ENCODE data around the gene SLC6A8.
"Not testable (repeated sequence)": the region's sequence is repeated elsewhere in the genome, so short reads cannot be mapped to it uniquely, and the experiment has no call there.

SLC6A8 gene

DNA sequence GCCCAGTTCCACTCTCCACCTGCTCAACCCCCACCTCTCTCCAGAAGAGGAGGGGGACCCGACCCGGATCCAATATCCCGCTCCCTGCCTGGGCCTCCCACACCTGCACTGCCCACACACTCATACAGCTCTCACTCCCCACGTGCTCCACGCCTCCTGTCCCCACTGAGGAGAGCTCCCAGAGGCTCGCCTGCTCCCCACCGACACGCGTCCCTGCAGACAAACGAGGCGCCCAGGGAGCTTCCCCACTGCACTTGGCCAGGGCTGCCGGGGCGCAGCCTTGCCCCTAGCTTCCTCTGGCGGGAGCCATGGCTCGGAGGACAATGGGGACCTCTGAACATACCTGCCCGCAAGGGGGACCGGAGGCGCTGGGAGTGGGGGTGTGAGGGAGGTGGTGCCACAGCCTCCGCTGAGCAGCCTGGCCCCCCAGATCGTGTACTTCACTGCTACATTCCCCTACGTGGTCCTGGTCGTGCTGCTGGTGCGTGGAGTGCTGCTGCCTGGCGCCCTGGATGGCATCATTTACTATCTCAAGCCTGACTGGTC, 5.0 kb downstream of the SLC6A8 start:
- DNase-seq (ENCODE audit: low spot score) (no peak), FAIRE-seq (no peak)

DNA sequence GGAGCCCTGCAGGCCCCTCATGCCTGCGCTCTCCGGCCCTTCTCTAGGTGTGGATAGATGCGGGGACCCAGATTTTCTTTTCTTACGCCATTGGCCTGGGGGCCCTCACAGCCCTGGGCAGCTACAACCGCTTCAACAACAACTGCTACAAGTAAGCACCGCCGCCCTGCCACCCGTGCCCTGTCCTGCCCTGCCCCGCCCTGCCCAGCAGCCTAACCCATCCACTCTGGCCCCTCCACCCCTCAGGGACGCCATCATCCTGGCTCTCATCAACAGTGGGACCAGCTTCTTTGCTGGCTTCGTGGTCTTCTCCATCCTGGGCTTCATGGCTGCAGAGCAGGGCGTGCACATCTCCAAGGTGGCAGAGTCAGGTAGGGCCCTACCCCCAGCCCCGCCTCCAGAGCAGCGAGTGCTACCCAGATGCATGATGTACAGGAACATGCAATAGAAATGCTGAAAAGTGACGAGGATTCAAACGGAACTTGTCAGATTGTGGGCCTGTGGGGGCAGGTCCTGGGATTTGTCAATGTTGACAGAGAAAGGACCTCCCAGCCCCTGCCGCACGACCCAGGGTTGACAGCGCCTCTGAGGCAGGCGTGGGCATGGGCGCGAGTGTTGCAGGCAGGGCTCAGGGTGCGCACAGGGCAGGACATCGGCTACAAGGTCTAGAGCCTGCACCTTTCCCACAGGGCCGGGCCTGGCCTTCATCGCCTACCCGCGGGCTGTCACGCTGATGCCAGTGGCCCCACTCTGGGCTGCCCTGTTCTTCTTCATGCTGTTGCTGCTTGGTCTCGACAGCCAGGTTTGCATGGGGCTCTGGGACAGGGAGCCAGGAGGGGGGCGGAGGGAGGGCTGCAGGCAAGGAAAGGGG, 5.7 kb downstream of the SLC6A8 start:
- no peak for FAIRE-seq
- DNase-seq (ENCODE audit: low spot score): no peak

DNA sequence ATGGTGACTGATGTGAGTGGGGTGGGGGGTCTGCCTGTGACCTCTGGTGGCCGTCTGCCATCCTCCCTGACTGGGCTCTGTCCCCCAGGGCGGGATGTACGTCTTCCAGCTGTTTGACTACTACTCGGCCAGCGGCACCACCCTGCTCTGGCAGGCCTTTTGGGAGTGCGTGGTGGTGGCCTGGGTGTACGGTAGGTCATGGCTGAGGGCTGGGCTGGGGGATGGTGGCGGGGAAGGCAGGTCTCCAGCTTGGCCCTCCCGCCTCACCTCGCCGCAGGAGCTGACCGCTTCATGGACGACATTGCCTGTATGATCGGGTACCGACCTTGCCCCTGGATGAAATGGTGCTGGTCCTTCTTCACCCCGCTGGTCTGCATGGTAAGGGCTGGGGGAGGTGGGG, 6.5 kb downstream of the SLC6A8 start:
- FAIRE-seq; DNase-seq (ENCODE audit: low spot score): not testable (repeated sequence)

DNA sequence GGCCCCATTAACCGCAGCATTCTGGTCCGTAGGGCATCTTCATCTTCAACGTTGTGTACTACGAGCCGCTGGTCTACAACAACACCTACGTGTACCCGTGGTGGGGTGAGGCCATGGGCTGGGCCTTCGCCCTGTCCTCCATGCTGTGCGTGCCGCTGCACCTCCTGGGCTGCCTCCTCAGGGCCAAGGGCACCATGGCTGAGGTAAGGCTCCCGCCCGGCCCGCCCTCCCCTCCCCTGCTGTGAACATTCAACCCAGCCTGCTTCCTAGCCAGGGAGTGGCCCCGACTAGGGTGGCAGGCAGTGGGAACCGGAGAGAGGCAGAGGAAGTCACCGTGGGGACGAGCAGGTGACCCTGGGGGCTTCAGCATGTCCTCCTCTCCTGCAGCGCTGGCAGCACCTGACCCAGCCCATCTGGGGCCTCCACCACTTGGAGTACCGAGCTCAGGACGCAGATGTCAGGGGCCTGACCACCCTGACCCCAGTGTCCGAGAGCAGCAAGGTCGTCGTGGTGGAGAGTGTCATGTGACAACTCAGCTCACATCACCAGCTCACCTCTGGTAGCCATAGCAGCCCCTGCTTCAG, 7.1 kb downstream of the SLC6A8 start:
- DNase-seq (ENCODE audit: low spot score) (no peak), FAIRE-seq (no peak)

DNA sequence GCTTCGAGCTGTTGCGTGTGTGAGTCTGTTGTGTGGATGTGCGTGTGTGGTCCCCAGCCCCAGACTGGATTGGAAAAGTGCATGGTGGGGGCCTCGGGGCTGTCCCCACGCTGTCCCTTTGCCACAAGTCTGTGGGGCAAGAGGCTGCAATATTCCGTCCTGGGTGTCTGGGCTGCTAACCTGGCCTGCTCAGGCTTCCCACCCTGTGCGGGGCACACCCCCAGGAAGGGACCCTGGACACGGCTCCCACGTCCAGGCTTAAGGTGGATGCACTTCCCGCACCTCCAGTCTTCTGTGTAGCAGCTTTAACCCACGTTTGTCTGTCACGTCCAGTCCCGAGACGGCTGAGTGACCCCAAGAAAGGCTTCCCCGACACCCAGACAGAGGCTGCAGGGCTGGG, 8.4 kb downstream of the SLC6A8 start:
- FAIRE-seq (no peak), DNase-seq (ENCODE audit: low spot score) (no peak)

DNA sequence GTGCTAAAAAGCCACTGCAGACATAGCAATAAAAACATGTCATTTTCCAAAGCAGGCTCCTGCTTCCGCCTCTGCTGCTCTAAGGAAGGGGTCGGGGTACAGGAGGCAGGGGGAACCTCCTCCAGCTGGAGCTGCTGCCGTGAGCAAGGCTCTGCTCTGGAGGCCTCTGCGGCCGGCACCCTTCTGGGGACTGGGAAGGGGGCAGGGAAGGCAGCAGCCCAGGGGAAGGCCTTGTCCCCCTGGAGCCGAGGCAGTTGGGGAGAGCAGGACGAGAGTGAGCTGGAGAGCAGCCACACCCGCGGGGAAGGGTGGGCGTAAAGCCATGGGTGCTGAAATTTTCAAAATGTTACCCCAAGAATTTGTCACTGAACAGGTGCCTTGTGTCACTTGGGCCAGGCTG, 8.8 kb downstream of the SLC6A8 start:
- DNase-seq (ENCODE audit: low spot score); FAIRE-seq: not testable (repeated sequence)

DNA sequence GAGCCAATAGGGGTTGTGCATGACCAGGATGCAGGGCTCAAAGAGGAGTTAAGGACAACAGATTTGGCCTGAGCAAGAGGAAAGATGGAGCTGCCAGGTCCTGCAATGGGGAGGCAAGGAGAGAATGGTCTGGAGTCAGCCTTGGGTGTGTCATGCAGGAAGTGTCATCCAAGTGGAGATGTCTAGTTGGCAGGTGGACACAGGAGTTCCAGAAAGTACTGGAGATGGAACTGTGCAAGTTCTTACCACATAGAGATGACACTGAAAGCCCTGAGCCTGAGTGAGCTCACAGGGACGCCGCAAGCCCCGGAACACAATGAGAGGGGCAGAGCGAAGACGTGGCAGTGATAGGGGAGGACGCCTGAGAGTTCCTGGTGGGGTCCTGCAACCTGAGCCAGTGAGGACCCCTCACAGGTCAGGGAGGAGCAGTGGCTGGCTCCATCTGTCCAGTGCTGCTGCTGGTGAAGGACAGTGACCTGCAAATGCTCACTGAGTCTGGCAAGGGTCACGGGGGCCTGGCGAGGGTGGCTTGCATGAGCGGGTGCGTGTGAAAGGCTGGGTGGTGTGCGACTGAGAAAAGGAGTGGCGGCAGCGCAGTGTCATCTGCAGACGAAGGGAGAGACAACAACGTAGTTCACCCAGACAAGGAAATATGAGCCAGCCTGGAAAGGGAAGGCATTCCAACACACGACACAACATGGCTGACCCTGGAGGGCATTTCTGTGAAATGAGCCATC, 9.4 kb downstream of the SLC6A8 start:
- DNase-seq (ENCODE audit: low spot score); FAIRE-seq: not testable (repeated sequence)

DNA sequence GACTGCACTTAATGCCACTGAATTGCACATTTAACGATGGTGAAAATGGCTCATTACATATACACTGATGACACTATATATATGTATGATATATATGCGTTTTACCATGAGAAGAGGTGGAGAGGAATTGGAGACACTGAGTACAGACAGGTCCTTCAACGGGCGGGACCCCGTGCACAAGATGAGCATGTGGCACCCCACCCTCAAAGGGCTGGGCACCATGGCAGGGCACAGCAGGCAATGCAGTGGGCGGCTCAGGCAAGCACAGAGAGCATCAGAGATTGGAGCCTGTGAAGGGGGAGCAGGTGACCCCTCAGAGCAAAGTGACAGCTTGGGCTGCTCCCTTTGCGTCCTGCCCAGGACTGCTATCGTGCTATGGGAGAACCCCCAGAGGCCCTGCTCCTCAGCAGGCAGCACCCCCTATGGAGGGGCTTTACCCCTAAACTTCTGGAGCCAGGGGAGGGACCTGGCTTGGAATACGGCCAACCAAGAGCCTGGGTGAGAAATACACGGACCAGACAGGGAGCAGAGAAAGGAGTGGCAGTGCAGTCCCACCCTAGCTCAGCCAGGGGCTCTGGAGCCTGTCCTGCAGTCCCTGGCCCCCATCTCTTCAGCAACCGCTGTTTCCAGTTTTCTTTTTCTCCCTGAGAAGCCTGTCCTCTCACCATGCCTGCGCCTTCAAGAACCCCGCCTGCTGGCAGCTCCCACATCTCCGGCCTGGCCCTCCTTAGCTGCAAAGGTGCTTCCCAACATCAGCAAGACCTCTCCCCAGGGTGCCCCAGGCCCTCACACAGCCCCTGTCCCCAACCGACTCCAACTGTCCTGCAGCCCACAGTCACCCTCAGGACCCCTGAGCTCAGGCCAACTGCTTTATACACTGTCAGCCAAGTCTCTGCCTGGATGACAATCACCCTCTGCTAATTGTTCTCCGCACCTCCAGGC, 10.5 kb downstream of the SLC6A8 start:
- DNase-seq (ENCODE audit: low spot score) (no peak), FAIRE-seq (no peak)

DNA sequence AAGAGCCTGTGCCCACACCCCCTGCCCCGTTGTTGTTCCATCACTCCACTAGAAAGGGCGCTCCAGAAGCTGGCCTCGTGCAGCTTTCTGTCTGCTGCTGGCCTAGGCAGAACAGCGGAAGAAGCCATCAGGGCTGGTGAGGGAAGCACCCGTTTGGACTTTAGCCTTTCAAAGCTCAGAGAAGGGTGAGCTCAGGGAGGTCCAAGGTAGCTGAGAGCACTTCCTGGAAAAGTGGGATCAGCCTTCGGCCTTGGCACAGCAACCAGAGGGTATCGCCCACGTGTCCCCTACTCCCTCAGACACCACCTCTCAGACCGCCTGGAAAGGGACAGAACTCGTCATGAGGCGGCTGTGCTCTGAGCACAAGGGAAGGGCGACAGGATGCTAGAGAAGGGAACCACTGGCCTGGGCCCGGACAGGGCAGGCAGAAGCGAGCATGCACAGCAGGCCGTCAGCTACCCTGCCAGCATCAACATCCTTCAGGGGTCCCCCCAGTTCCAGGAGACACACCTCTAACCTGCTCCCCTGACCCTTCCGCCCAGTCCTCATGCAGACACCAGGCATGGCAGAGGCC, 11.6 kb downstream of the SLC6A8 start:
- not testable (repeated sequence) for FAIRE-seq

DNA sequence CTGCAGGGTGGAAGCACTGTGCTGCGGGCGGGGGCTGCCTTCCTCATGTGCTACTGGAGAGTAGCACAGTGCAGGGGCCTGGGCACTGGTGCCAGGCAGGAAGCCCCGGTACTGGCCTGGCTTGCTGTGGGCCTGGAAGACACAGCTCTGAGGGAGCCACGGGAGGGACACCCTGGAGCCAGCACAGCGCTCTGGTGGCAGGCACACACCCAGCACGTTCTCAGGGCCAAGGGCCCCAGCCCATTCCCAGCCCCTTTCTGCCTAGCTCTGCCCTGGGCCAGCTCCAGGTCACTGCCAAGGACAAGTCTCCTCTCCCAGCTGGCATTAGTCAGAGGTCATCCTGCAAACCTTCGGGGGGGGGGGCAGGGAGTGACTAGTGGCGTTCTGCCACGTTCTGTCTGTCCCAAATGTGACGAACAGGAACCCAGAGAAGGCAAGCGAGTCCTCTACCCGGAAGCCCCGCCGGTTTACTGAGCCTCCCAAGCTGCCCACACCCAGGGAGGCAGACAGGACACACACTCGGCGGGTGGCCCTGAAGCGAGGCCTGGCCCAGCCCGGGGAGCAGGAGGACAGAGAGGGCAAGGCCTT, 12.2 kb downstream of the SLC6A8 start:
- FAIRE-seq: not testable (repeated sequence)

More for the DNA sequence above, 11.6 kb downstream of the SLC6A8 start:
- DNase-seq (ENCODE audit: low spot score): not testable (repeated sequence)

DNA sequence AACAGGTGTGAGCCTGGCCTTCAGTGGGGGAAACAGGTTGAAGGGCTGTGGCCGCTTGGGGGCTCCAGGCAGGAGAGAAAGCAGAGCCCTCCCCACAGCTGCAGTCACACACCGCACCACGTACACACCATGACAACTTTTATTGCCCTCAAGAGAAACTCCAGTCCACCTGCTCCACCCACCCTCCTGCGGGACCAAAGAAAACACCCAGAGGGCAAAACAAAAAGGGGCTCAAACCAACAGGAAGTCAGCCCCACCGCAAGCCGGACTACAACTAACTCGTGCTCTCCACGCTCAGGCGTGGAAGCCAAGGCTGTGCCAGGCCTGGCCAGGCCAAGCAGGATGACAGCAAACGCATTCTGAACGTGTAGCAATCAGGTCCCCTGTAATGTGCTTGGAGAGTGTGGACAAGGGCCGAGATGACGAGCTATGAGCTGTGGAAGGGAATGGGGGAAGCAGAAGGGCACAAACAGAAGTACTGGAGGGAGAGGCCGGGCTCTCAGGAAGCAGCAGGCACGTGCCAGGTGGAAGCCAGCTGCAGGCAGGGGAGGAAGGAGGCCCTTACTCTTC, 12.7 kb downstream of the SLC6A8 start:
- FAIRE-seq (no peak), DNase-seq (ENCODE audit: low spot score) (no peak)

More for the DNA sequence above, 12.2 kb downstream of the SLC6A8 start:
- DNase-seq (ENCODE audit: low spot score): not testable (repeated sequence)

DNA sequence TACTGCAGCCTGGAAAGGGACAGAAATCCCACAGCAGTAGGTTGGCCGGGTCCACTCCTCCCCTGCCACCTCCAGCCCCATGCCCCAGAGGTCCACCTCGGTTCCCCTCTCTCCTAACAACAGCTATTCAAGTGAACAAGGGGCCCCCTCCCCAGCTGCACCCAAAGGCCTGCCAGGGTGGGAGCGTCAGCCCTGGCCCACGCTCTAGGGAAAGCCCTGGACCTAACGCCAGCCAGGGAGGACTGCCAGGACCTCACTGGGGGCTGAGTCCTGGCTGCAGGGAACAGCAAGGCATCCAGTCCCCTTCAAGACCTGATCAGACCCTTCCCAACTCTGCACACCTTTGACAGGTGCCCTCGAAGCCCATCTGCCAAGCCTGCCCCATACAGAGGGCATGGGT, 13.2 kb downstream of the SLC6A8 start:
- DNase-seq (ENCODE audit: low spot score) (no peak), FAIRE-seq (no peak)

DNA sequence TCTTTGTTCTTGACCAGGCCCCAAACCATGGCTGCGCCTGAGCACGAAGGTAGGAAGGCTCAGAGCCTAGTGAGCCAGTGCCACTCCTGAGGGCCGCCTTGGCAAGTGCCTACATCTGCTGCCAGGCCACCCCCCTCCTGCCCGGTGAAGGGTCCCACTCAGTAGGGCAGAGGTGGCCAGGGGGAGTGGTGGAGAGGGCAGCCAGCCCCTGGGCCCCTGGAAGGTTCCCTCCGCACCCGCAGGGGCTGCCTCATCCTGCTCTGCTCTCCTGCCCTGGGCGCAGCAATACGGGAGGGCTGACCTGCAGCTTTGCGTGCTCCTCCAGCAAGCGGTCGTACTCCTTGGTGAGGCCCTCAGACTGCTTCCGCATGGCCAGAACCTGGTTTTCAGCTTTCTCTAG, 14.0 kb downstream of the SLC6A8 start:
- FAIRE-seq (no peak), DNase-seq (ENCODE audit: low spot score) (no peak)

DNA sequence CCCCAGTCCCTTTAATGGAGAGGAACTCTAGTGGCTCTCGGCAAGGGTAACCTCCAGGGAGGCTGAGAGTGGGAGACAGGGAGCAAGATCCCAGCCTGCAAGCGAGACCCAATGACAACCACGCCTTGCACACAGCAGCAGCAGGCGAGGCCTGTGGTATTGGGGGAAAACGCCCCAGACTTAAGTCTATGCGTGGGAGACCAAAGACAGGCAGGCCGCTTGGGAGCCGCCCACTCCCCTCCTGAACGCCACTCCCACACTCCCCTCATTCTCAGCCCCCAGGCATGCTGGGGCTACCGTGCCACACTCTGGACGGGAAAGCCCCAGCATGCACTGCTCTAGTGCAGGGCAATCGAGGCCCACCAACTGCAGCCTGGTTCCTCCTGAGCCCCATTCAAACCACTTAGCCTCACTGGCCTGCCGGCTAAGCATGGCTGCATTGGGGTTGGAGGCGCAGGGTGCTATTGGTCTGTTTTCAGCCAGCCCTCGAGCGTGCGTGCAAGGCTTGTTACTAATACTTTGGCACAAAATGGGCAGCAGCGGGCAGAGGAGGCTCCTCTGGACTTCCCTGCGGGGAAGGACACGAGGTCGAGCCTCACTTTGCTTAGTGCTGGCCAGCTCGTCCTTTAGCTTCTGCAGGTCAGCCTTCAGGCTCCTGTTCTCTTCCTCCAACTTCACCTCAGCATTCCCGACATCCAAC, 14.8 kb downstream of the SLC6A8 start:
- DNase-seq (ENCODE audit: low spot score) (no peak), FAIRE-seq (no peak)

DNA sequence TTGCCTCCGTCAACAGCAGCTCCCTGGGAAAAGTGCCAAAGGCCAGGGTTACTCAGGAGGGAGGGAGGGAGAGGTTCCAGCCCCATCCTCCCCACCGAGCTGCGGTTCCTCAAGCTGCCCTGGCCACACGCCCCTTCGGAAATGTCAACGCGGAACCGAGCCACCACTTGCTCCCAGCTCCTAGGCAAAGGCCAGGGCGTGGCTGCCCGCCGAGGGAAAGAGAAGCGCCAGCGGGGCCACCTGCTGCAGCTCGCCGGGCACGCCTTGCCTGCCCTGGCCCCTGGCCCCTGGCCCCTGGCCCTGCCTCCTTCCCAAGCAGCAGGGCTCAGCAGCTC, 15.3 kb downstream of the SLC6A8 start:
- DNase-seq (ENCODE audit: low spot score) (no peak), FAIRE-seq (no peak)

DNA sequence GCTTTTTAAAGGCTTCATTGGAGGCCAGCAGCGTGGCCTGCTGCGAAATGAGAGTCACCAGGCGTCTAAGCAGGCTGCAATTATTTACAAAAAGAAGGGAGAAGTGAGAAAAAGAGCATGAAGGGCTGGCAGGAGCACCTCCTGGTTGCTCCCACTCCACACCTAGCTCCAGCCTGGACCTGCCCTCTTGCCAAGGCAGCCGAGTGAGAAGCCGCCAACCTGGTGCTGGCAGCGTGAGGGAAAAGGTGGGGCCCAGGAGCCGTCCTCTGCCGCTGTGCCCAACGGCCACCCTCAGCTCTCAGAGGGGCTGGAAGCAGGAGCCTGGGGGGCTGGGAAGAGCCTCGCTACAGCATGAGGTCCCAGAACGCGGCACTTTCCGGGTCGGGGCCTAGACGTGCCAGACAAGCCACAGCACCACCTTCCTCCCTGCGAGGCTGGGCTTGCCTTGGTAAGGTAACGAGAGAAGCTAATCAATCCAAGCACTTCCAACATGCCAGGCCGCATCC, 16.3 kb downstream of the SLC6A8 start:
- DNase-seq (ENCODE audit: low spot score): no peak
- no peak for FAIRE-seq

DNA sequence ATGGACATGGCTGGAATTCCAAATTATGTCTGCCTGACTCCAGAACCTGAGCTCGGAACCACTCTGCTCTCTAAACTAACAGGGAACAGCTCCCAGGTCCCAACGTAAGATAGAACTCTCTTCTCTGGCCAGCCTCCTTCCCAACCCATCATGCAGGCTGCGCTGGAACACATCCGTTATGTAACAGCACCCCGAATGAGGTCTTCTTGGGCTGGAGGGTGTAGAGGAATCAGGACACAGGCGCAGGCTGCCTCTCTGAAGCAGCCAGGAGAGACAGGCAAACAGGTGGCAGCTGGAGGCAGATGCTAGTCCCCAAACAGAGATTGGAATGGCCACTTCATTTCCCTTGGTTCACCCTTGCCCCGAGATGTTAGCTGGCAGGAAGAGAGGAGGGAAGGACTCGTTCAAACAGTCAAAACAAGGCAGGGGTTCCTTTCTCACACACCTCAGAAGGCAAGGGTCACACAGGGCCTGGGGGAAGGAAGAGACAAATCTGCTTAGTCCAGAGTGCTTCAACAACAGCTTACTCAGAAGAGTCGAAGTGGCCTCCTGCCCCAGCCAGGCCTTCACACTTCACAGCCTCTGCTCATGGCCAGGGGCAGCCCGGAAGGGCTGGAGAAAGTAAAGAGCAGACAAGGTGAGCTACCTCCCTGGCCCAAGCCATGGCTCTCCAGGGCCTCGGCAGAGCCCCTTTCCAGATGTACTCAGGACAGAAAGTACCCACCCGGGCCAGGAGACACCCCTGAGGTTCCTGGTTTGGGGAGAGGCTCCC, 17.1 kb downstream of the SLC6A8 start:
- DNase-seq (ENCODE audit: low spot score); FAIRE-seq: not testable (repeated sequence)
